Heart left ventricle (tissue), 16 donors: Measurements from ENCODE around the gene SLC16A9. TPM values are rescaled to one million over a fixed set of nuclear protein-coding genes. Genes with fewer than 3 reads are reported as not detected.

Experiments used
- ATAC-seq, 4 donors: fragments of 200-7000 bp; cut with Tn5 transposase; one replicate each; pipeline ENCODE4 v1.9.1; 2020 to 2022; ENCODE audit warnings: moderate library complexity in 4 of 4, mild to moderate bottlenecking in 3 of 4, moderate number of reproducible peaks in 1 of 4
- DNase-seq, 5 donors: peaks; one replicate each; pipeline ENCODE4 v3.0.0-alpha.2; 2020
- H3K27ac ChIP-seq, 12 donors: fragments of 200-600 bp; sonication (generic) in 4 of 12; one replicate each; pipeline versions ENCODE4 v1.5.0 to v1.8.0; 2016 to 2022; ENCODE audit warnings: mild to moderate bottlenecking in 2 of 12
- H3K27me3 ChIP-seq, 9 donors: fragments of 200-600 bp; sonication (generic) in 2 of 9; one replicate each; pipeline versions ENCODE4 v1.5.1 to v1.8.0; 2016 to 2022; ENCODE audit warnings: mild to moderate bottlenecking in 3 of 9
- H3K36me3 ChIP-seq, 9 donors: fragments of 200-600 bp; sonication (generic) in 2 of 9; one replicate each; pipeline versions ENCODE4 v1.5.0 to v1.8.0; 2018 to 2022; ENCODE audit warnings: mild to moderate bottlenecking in 2 of 9
- H3K4me1 ChIP-seq, 12 donors: fragments of 200-600 bp; sonication (generic) in 4 of 12; one replicate each; pipeline versions ENCODE4 v1.5.0 to v1.8.0; 2016 to 2022; ENCODE audit warnings: mild to moderate bottlenecking in 3 of 12
- H3K4me3 ChIP-seq, 12 donors: fragments of 200-600 bp; sonication (generic) in 4 of 12; one replicate each; pipeline versions ENCODE4 v1.5.0 to v1.8.0; 2017 to 2022; ENCODE audit warnings: mild to moderate bottlenecking in 9 of 12, moderate library complexity in 4 of 12
- H3K9me3 ChIP-seq, 12 donors: fragments of 200-600 bp; sonication (generic) in 4 of 12; one replicate each; pipeline versions ENCODE4 v1.5.0 to v1.8.0; 2016 to 2022; ENCODE audit warnings: mild to moderate bottlenecking in 1 of 12
- CTCF ChIP-seq, 12 donors: fragments of 200-600 bp; sonication (generic) in 4 of 12; IDR thresholded peaks; one replicate each; pipeline versions ENCODE4 v1.5.0 to v1.8.0; 2018 to 2022; ENCODE audit warnings: antibody characterized with exemption in 12 of 12, mild to moderate bottlenecking in 5 of 12
- POLR2A ChIP-seq, 2 donors: fragments of 450-650 bp; IDR thresholded peaks; one replicate each; pipeline ENCODE4 v1.6.1; 2017; ENCODE audit warnings: antibody characterized with exemption in 2 of 2, mild to moderate bottlenecking in 2 of 2, moderate library complexity in 2 of 2
- WGBS, 4 donors: extraction: QIAGEN DNeasy Blood & Tissue Kit in 2 of 4; methylation state at CpG; one replicate each; pipeline versions ENCODE4 v1.1.5 to v1.1.7; 2013 to 2018; 5-methylcytosine and 5-hydroxymethylcytosine counted together
- intact Hi-C, 10 donors: fragments of 100-400 bp; cut with DNase I; formaldehyde crosslinking; loops; one replicate each; pipeline versions ENCODE4 v1.11.1 to v1.14.2; 2022
- polyA plus RNA-seq, 2 donors: library from polyadenylated mRNA; stranded (reverse); fragments of 200-250 nt; gene quantifications; one replicate each; pipeline ENCODE4 v1.2.3, GENCODE V29; 2013
- total RNA-seq, 9 donors: library from RNA; depleted of rRNA in 2 of 9; stranded (reverse); fragments of >200 nt in 2 of 9; fragmentation: NEBNext Ultra II Directional in 3 of 9; extraction: Animal tissue kit (Norgen Biotek cat#: 25700) in 3 of 9; gene quantifications; one replicate each; pipeline versions ENCODE4 v1.1.0 to v1.2.4, GENCODE V29; 2016 to 2023
- donor health status: ischemic (EF 13 %, LVEDD 7.1; RV severe dilation, severe dysfunction).
- donor health status: healthy with polysubstance abuse.
- donor health status: DM: no; HTN: yes; CAD: no.
- donor health status: DM: no; HTN: no; CAD: no.
- donor health status: ischemic (EF 25% LVEDD 6.9; RV normal size, moderate dysfunction).
- donor health status: ischemic (EF 25% LVEDD 5.7; RV mildly dilated, moderate dysfunction).
- donor health status: healthy.
- donor health status: DM: yes; HTN: yes; CAD: no.
- donor health status: ischemic (EF 35%, LVEDD 5.7; RV mildly dilated, moderate dysfunction).
- donor health status: nonischemic (EF 11% LVEDD 7.7; RV severe dilation, severe dysfunction).
- donor health status: DM: yes; HTN: yes; CAD: no.
- donor health status: PGD.
- donor health status: ischemic (EF 29% LVEDD 5.4; RV normal size, mild dysfunction).
- donor health status: nonischemic (EF 23%, LVEDD 6.1; RV moderate dilation, normal function).

The SLC16A9 gene
- total and polyA plus RNA-seq, 11 donors = 0.07 to 3.0 (median 0.63) TPM

GRCh38 chr10:59674215-59674836 lies 35.3 kb downstream of the SLC16A9 start:
- Histone ChIP-seq H3K4me1 (peaks cover 0 to 4% (median 0%) of the 10 kb centered on the region in 12 donors), H3K4me3 (no peak overlapping the region), H3K36me3 (peaks cover 0 to 21% (median 0%) of the 10 kb centered on the region in 9 donors), H3K27me3 (no peaks in the 10 kb centered on the region), H3K27ac (no peak overlapping the region), H3K9me3 (no peaks in the 10 kb centered on the region)
- 88 to 100% (median 94%) methylated on average over 1 of the region's 1 CpG for WGBS, 4 donors
- DNase-seq (no peak), ATAC-seq (peak in 1 of 4 donors; percentile 50)
- intact Hi-C loops = no loop called here
- TF ChIP-seq POLR2A (IDR thresholded peaks at IDR 0.05) = no peak
- TF ChIP-seq CTCF (IDR thresholded peaks at IDR 0.05) = no peak

GRCh38 chr10:59672150-59672875 lies 37.3 kb downstream of the SLC16A9 start:
- H3K27me3 ChIP-seq = no peaks in the 10 kb centered on the region
- ATAC-seq (no peak), DNase-seq (no peak)
- intact Hi-C loops = no loop called here
- TF ChIP-seq CTCF (IDR thresholded peaks at IDR 0.05) (no peak), POLR2A (IDR thresholded peaks at IDR 0.05) (no peak)
- H3K9me3 ChIP-seq = no peaks in the 10 kb centered on the region
- H3K36me3 ChIP-seq = peaks cover 0 to 21% (median 0%) of the 10 kb centered on the region in 9 donors
- 92 to 98% (median 94%) methylated on average over 2 of the region's 2 CpGs for WGBS, 4 donors
- peaks cover 0 to 4% (median 0%) of the 10 kb centered on the region in 12 donors for H3K4me1 ChIP-seq
- H3K27ac ChIP-seq = no peak overlapping the region
- no peak overlapping the region for H3K4me3 ChIP-seq

GRCh38 chr10:59670269-59670668 lies 39.4 kb downstream of the SLC16A9 start:
- DNase-seq (no peak), ATAC-seq (no peak)
- intact Hi-C loops = no loop called here
- peaks cover 0 to 4% (median 0%) of the 10 kb centered on the region in 12 donors for H3K4me1 ChIP-seq
- peaks cover 0 to 14% (median 0%) of the 10 kb centered on the region in 12 donors for H3K9me3 ChIP-seq
- no peaks in the 10 kb centered on the region for H3K27me3 ChIP-seq
- H3K36me3 ChIP-seq = peaks cover 0 to 21% (median 0%) of the 10 kb centered on the region in 9 donors
- WGBS, 4 donors = 87 to 92% (median 89%) methylated on average over 1 of the region's 1 CpG
- no peak overlapping the region for H3K27ac ChIP-seq
- H3K4me3 ChIP-seq = no peak overlapping the region
- TF ChIP-seq CTCF (IDR thresholded peaks at IDR 0.05) = no peak
- no peak for TF ChIP-seq POLR2A (IDR thresholded peaks at IDR 0.05)

GRCh38 chr10:59668096-59668495 lies 41.6 kb downstream of the SLC16A9 start:
- no peaks in the 10 kb centered on the region for H3K4me1 ChIP-seq
- DNase-seq (no peak), ATAC-seq (no peak)
- peaks cover 0 to 14% (median 0%) of the 10 kb centered on the region in 12 donors for H3K9me3 ChIP-seq
- H3K36me3 ChIP-seq = peaks cover 0 to 21% (median 0%) of the 10 kb centered on the region in 9 donors
- WGBS, 4 donors = 63 to 75% (median 65%) methylated on average over 4 of the region's 4 CpGs
- intact Hi-C loops = no loop called here
- no peaks in the 10 kb centered on the region for H3K27me3 ChIP-seq
- no peak overlapping the region for H3K27ac ChIP-seq
- TF ChIP-seq CTCF (IDR thresholded peaks at IDR 0.05) = no peak
- no peak for TF ChIP-seq POLR2A (IDR thresholded peaks at IDR 0.05)
- no peak overlapping the region for H3K4me3 ChIP-seq
